PC-3 (cell line): Measurements from ENCODE around the gene ANO7. TPM values are rescaled to one million over a fixed set of nuclear protein-coding genes. Genes with fewer than 3 reads are reported as not detected.

ENCODE experiments used
- ATAC-seq: fragments of 200-7000 bp; cut with Tn5 transposase; 2 replicates; pipeline ENCODE4 v1.9.1; 2020; ENCODE audit warnings: mild to moderate bottlenecking, moderate library complexity
- BruUV-seq: library from RNA; stranded (reverse); fragments of 400-500 nt; replicated peaks from 2 replicates; lab custom pipeline; 2021; lab: Mats Ljungman, UMichigan
- CTCF ChIA-PET: fragments of 300-600 bp; sonication (Branson Sonifier 250); formaldehyde crosslinking; loops from one replicate; lab custom pipeline; 2022; ENCODE audit warnings: antibody characterized with exemption; lab: Charles Lee
- POLR2A ChIA-PET: fragments of 300-600 bp; sonication (Branson Sonifier 250); formaldehyde crosslinking; loops from one replicate; lab custom pipeline; 2022; ENCODE audit warnings: antibody characterized with exemption; ENCODE audit not compliant: unreplicated experiment; lab: Charles Lee
- DNase-seq: peaks from one replicate; pipeline ENCODE4 v3.0.0-alpha.2; 2015
- H2AFZ ChIP-seq: fragments of 300-600 bp; sonication (generic); 2 replicates; pipeline ENCODE4 v1.6.0; 2016; ENCODE audit warnings: antibody characterized with exemption, low read length
- H3F3A ChIP-seq: fragments of 300-600 bp; sonication (generic); one replicate; pipeline ENCODE4 v1.6.0; 2017; ENCODE audit warnings: antibody characterized with exemption, low read length, control low read depth, mild to moderate bottlenecking; ENCODE audit not compliant: unreplicated experiment
- H3K27ac ChIP-seq: fragments of 300-600 bp; sonication (generic); 2 replicates; pipeline ENCODE4 v1.5.1; 2016; ENCODE audit warnings: mild to moderate bottlenecking, low read length
- H3K27me3 ChIP-seq: fragments of 300-600 bp; sonication (generic); 2 replicates; pipeline ENCODE4 v1.6.1; 2016; ENCODE audit warnings: low read length, mixed read lengths
- H3K36me3 ChIP-seq: fragments of 300-600 bp; sonication (generic); 2 replicates; pipeline ENCODE4 v1.6.1; 2016; ENCODE audit warnings: low read depth, mixed run types, low read length, mixed read lengths
- H3K4me1 ChIP-seq: fragments of 300-600 bp; sonication (generic); 2 replicates; pipeline ENCODE4 v1.5.1; 2016; ENCODE audit warnings: low read length; ENCODE audit not compliant: insufficient read depth
- H3K4me2 ChIP-seq: fragments of 300-600 bp; sonication (generic); 2 replicates; pipeline ENCODE4 v1.6.0; 2016; ENCODE audit warnings: low read length
- H3K4me3 ChIP-seq: fragments of 300-600 bp; sonication (generic); 2 replicates; pipeline ENCODE4 v1.5.1; 2016; ENCODE audit warnings: mild to moderate bottlenecking, low read length, mixed read lengths
- H3K79me2 ChIP-seq: fragments of 300-600 bp; sonication (generic); 2 replicates; pipeline ENCODE4 v1.6.1; 2017; ENCODE audit warnings: low read length, mixed read lengths
- H3K9ac ChIP-seq: fragments of 300-600 bp; sonication (generic); 2 replicates; pipeline ENCODE4 v1.6.0; 2016; ENCODE audit warnings: mild to moderate bottlenecking, low read length
- H3K9me2 ChIP-seq: fragments of 300-600 bp; sonication (generic); replicated peaks from 2 replicates; pipeline ENCODE4 v1.6.1; 2016; ENCODE audit warnings: mixed run types, low read length, mixed read lengths
- H3K9me3 ChIP-seq: fragments of 300-600 bp; sonication (generic); 2 replicates; pipeline ENCODE4 v1.6.1; 2016; ENCODE audit warnings: low read length, mixed read lengths
- H4K20me1 ChIP-seq: fragments of 300-600 bp; sonication (generic); 2 replicates; pipeline ENCODE4 v1.6.1; 2016; ENCODE audit warnings: low read length, mixed read lengths
- EZH2 ChIP-seq: fragments of 300-600 bp; sonication (generic); IDR thresholded peaks from one replicate; pipeline ENCODE4 v1.6.1; 2017; ENCODE audit warnings: antibody characterized with exemption, mild to moderate bottlenecking, low read length; ENCODE audit not compliant: unreplicated experiment
- EZH2phosphoT487 ChIP-seq: fragments of 300-600 bp; sonication (generic); IDR thresholded peaks from 2 replicates; pipeline ENCODE4 v1.6.1; 2018; ENCODE audit warnings: mild to moderate bottlenecking, antibody characterized with exemption, low read length, borderline replicate concordance
- intact Hi-C: fragments of 100-400 bp; cut with micrococcal nuclease; formaldehyde crosslinking; loops from 2 replicates; pipeline ENCODE4 v1.9.0; 2023
- total RNA-seq: library from RNA; depleted of rRNA; stranded (reverse); fragments of >200 nt; gene quantifications from 2 replicates; pipeline ENCODE4 v1.2.3, GENCODE V29; 2014
- TF ChIP-seq, protein P1 (sequence below): fragments of 300-600 bp; sonication (generic); conservative IDR thresholded peaks from 2 replicates; pipeline ENCODE4 v1.5.1; 2017; ENCODE audit warnings: antibody characterized with exemption, low read depth, mild to moderate bottlenecking, low read length

The ANO7 gene
- total RNA-seq, 1 experiment from 2014 or later, result 2.6 TPM

- Histone ChIP-seq H3K36me3 (no peaks in the 10 kb centered on the region), H3K4me2 (no peak overlapping the region)
- CTCF ChIA-PET, result no interaction called here
Observed at GRCh38 chr2:241161646-241162281, 26.7 kb upstream of the ANO7 start.

DNA sequence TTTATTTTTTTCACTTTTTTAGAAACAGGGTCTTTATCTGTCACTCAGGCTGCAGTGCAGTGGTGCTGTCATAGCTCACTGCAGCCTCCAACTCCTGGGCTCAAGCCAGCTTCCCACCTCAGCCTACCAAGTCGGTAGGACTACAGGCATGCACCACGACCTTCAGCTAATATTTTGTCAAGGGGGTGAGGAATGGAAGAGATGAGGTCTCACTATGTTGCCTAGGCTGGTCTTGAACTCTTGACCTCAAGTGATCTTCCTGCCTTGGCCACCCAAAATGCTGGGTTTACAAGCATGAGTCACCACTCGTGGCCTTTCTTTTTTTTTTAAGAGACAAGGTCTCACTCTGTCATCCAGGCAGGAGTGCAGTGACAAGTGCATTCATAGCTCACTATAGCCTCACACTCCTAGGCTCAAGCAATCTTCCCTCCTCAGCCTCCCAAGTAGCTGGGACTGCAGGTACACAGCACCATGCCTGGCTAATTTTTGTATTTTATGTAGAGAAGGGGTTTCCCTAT is 24.8 kb upstream of the ANO7 start:
- no peak overlapping the region for H3K4me3 ChIP-seq
- H3K9me3 ChIP-seq, result no peaks in the 10 kb centered on the region
- POLR2A ChIA-PET, result no interaction called here
- intact Hi-C loops, result no loop called here
- H4K20me1 ChIP-seq, result no peaks in the 10 kb centered on the region
- H3K27ac ChIP-seq, result no peak overlapping the region
- no peak overlapping the region for H2AFZ ChIP-seq
- BruUV-seq, result no TSS peak
- no peaks in the 10 kb centered on the region for H3F3A ChIP-seq
- H3K9ac ChIP-seq, result no peak overlapping the region
- H3K4me2 ChIP-seq, result no peak overlapping the region
- H3K79me2 ChIP-seq, result no peaks in the 10 kb centered on the region
- ATAC-seq (no peak), DNase-seq (no peak)
- CTCF ChIA-PET, result no interaction called here
- no peaks in the 10 kb centered on the region for H3K36me3 ChIP-seq
- no peaks in the 10 kb centered on the region for H3K4me1 ChIP-seq
- TF ChIP-seq EZH2phosphoT487 (no peak), EZH2 (no peak)
- TF ChIP-seq, protein P1, sequence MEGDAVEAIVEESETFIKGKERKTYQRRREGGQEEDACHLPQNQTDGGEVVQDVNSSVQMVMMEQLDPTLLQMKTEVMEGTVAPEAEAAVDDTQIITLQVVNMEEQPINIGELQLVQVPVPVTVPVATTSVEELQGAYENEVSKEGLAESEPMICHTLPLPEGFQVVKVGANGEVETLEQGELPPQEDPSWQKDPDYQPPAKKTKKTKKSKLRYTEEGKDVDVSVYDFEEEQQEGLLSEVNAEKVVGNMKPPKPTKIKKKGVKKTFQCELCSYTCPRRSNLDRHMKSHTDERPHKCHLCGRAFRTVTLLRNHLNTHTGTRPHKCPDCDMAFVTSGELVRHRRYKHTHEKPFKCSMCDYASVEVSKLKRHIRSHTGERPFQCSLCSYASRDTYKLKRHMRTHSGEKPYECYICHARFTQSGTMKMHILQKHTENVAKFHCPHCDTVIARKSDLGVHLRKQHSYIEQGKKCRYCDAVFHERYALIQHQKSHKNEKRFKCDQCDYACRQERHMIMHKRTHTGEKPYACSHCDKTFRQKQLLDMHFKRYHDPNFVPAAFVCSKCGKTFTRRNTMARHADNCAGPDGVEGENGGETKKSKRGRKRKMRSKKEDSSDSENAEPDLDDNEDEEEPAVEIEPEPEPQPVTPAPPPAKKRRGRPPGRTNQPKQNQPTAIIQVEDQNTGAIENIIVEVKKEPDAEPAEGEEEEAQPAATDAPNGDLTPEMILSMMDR, result no peak
- H3K9me2 ChIP-seq, result no peaks in the 10 kb centered on the region
- H3K27me3 ChIP-seq, result no peaks in the 10 kb centered on the region

More at GRCh38 chr2:241161646-241162281, 26.7 kb upstream of the ANO7 start:
- H3K27ac ChIP-seq, result no peak overlapping the region
- H2AFZ ChIP-seq, result no peak overlapping the region
- no peaks in the 10 kb centered on the region for H3K9me2 ChIP-seq
- no TSS peak for BruUV-seq
- TF ChIP-seq EZH2phosphoT487 (no peak), EZH2 (no peak)
- TF ChIP-seq, protein P1, result no peak
- ATAC-seq (no peak), DNase-seq (no peak)
- intact Hi-C loops, result no loop called here
- no peak overlapping the region for H3K9ac ChIP-seq
- no peak overlapping the region for H3K4me3 ChIP-seq
- no peaks in the 10 kb centered on the region for H3K79me2 ChIP-seq
- H3K4me1 ChIP-seq, result no peaks in the 10 kb centered on the region
- POLR2A ChIA-PET, result no interaction called here
- H3F3A ChIP-seq, result no peaks in the 10 kb centered on the region
- H3K27me3 ChIP-seq, result no peaks in the 10 kb centered on the region
- H3K9me3 ChIP-seq, result no peaks in the 10 kb centered on the region
- H4K20me1 ChIP-seq, result no peaks in the 10 kb centered on the region

- no peaks in the 10 kb centered on the region for H3K36me3 ChIP-seq
- H3K27ac ChIP-seq, result no peak overlapping the region
- CTCF ChIA-PET, result no interaction called here
- no TSS peak for BruUV-seq
- H3K4me1 ChIP-seq, result no peaks in the 10 kb centered on the region
- H3K27me3 ChIP-seq, result no peaks in the 10 kb centered on the region
- no peaks in the 10 kb centered on the region for H3K9me3 ChIP-seq
- ATAC-seq (no peak), DNase-seq (no peak)
- intact Hi-C loops, result no loop called here
- TF ChIP-seq EZH2, result no peak
- TF ChIP-seq, protein P1, result no peak
- no peak for TF ChIP-seq EZH2phosphoT487
- no peak overlapping the region for H3K9ac ChIP-seq
- no peaks in the 10 kb centered on the region for H3K79me2 ChIP-seq
- H4K20me1 ChIP-seq, result no peaks in the 10 kb centered on the region
- no peaks in the 10 kb centered on the region for H3F3A ChIP-seq
- no peak overlapping the region for H2AFZ ChIP-seq
- POLR2A ChIA-PET, result no interaction called here
- H3K4me3 ChIP-seq, result no peak overlapping the region
- no peaks in the 10 kb centered on the region for H3K9me2 ChIP-seq
- no peak overlapping the region for H3K4me2 ChIP-seq
Observed at GRCh38 chr2:241168366-241168765, 20.1 kb upstream of the ANO7 start.
